ENCODE data around the gene RAB27B. TPM values are rescaled to one million over a fixed set of nuclear protein-coding genes. Genes with fewer than 3 reads are reported as not detected.
A peak's percentile ranks its signal among the peaks of the same experiment; 100 is the strongest.

The RAB27B gene
- total RNA-seq, 1 donor: 6.5 TPM

GRCh38 chr18:54790109-54790508, 38.2 kb upstream of the RAB27B start:
- DNase-seq (ENCODE audit: low read depth): peak; percentile 82
- H3K4me3 ChIP-seq (ENCODE audit: low read depth, low read length): no peak overlapping the region
- TF ChIP-seq, protein P1, sequence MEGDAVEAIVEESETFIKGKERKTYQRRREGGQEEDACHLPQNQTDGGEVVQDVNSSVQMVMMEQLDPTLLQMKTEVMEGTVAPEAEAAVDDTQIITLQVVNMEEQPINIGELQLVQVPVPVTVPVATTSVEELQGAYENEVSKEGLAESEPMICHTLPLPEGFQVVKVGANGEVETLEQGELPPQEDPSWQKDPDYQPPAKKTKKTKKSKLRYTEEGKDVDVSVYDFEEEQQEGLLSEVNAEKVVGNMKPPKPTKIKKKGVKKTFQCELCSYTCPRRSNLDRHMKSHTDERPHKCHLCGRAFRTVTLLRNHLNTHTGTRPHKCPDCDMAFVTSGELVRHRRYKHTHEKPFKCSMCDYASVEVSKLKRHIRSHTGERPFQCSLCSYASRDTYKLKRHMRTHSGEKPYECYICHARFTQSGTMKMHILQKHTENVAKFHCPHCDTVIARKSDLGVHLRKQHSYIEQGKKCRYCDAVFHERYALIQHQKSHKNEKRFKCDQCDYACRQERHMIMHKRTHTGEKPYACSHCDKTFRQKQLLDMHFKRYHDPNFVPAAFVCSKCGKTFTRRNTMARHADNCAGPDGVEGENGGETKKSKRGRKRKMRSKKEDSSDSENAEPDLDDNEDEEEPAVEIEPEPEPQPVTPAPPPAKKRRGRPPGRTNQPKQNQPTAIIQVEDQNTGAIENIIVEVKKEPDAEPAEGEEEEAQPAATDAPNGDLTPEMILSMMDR (IDR thresholded peaks at IDR 0.05; ENCODE audit: insufficient read depth, low read depth, low read length): no peak

DNA sequence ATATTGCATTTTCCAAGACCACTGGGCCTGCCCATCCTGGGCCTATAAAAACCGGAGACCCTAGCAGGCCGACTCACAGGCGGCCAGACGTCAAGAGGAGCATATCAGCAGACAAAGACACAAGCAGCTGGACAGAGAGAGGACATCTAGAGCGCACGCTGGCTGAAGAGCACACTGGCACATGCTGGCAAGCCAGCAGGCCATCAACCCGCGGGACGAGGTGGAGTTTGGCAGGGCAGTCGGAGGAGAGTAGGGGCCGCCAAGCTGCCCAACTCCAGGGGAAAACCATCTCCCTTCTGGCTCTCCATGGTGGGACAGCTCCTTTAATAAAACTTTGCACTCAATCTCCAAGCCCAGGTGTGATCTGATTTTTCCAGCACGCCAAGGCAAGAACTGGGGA, 36.6 kb upstream of the RAB27B start:
- no peak overlapping the region for H3K4me3 ChIP-seq (ENCODE audit: low read depth, low read length)
- TF ChIP-seq, protein P1 (IDR thresholded peaks at IDR 0.05; ENCODE audit: insufficient read depth, low read depth, low read length): no peak
- DNase-seq (ENCODE audit: low read depth): no peak

GRCh38 chr18:54792079-54792478, 36.2 kb upstream of the RAB27B start:
- DNase-seq (ENCODE audit: low read depth): no peak

GRCh38 chr18:54794823-54795222, 33.5 kb upstream of the RAB27B start:
- TF ChIP-seq, protein P1 (IDR thresholded peaks at IDR 0.05; ENCODE audit: insufficient read depth, low read depth, low read length): no peak
- no peak overlapping the region for H3K4me3 ChIP-seq (ENCODE audit: low read depth, low read length)
- DNase-seq (ENCODE audit: low read depth): no peak

More at GRCh38 chr18:54792079-54792478, 36.2 kb upstream of the RAB27B start:
- H3K4me3 ChIP-seq (ENCODE audit: low read depth, low read length): no peak overlapping the region
- TF ChIP-seq, protein P1 (IDR thresholded peaks at IDR 0.05; ENCODE audit: insufficient read depth, low read depth, low read length): no peak

DNA sequence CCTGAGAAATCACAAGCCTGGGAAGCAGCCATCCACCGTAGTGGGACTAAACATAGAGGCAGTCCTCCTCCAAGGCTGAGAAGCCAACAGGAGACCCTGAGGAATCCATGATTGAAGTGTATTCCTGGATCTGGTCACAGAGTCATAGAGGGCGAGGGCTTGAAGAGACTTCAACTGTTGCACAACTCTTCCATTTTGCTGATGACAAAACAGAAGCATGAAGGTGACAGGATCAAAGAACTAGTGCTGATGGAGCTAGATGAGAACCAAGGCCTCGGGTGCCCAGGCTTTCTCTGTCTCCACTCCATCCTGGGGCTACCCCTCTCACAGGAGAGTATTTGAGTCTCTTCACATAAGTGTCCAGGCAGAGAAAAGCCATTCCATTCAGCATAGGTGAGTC, 30.1 kb upstream of the RAB27B start:
- DNase-seq (ENCODE audit: low read depth): no peak
- TF ChIP-seq, protein P1 (IDR thresholded peaks at IDR 0.05; ENCODE audit: insufficient read depth, low read depth, low read length): no peak
- H3K4me3 ChIP-seq (ENCODE audit: low read depth, low read length): no peak overlapping the region

GRCh38 chr18:54801374-54801773, 26.9 kb upstream of the RAB27B start:
- no peak overlapping the region for H3K4me3 ChIP-seq (ENCODE audit: low read depth, low read length)
- DNase-seq (ENCODE audit: low read depth): no peak
- TF ChIP-seq, protein P1 (IDR thresholded peaks at IDR 0.05; ENCODE audit: insufficient read depth, low read depth, low read length): no peak

DNA sequence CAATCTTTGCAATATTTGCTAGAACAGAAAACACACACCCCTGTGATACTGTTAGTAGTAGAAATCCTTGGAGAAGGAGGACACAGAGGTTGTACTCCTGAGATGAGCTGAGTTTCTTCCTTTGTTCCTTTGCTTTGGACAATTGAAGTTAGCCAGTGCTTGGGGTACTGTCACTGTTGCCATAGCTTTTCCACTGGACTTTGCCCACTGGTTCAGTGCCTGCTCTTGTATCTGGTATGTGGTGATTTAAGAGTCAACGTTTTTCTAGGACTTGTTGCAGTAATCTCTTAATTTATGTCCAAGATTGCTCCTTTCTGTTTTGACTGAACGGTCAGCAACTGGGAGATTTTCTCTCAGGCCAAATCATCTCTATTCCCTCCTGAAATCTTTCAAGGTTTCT, 26.1 kb upstream of the RAB27B start:
- DNase-seq (ENCODE audit: low read depth): no peak
- TF ChIP-seq, protein P1 (IDR thresholded peaks at IDR 0.05; ENCODE audit: insufficient read depth, low read depth, low read length): no peak
- H3K4me3 ChIP-seq (ENCODE audit: low read depth, low read length): no peak overlapping the region
